H1 (cell line): ENCODE data around the gene NHS. TPM values are rescaled to one million over a fixed set of nuclear protein-coding genes. Genes with fewer than 3 reads are reported as not detected.

Experiments used
- EP300 ChIP-seq, 2 experiments: IDR thresholded peaks; 1 replicate in 1 of 2; 2 replicates in 1 of 2; pipeline ENCODE4 v1.6.1; 2011 to 2012; ENCODE audit warnings: low read depth in 2 of 2, low read length in 2 of 2, mild to moderate bottlenecking in 2 of 2, borderline replicate concordance in 1 of 2, inconsistent platforms in 1 of 2, moderate library complexity in 1 of 2
- EZH2 ChIP-seq: fragments of 200-600 bp; sonication (generic); IDR thresholded peaks from 2 replicates; pipeline ENCODE4 v1.7.1; 2012; ENCODE audit warnings: low read depth, mild to moderate bottlenecking, moderate library complexity, low read length, inconsistent platforms; ENCODE audit not compliant: severe bottlenecking
- NANOG ChIP-seq: IDR thresholded peaks from 2 replicates; pipeline ENCODE4 v1.6.1; 2011; ENCODE audit warnings: low read length, low read depth, mild to moderate bottlenecking, inconsistent platforms; ENCODE audit not compliant: insufficient read depth, poor library complexity, severe bottlenecking
- PHF8 ChIP-seq: fragments of 200-600 bp; sonication (generic); conservative IDR thresholded peaks from 2 replicates; pipeline ENCODE4 v1.7.1; 2012; ENCODE audit warnings: low read depth, mild to moderate bottlenecking, inconsistent platforms, low read length, moderate library complexity
- SIN3A ChIP-seq, 2 experiments: IDR thresholded peaks in 1 of 2; conservative IDR thresholded peaks in 1 of 2; 2 replicates each; pipeline ENCODE4 v1.6.1; 2011 to 2012; ENCODE audit warnings: low read length in 2 of 2, improper control_type of control experiment in 1 of 2, low read depth in 1 of 2, mild to moderate bottlenecking in 1 of 2
- SIX5 ChIP-seq: IDR thresholded peaks from 2 replicates; pipeline ENCODE4 v1.6.1; 2011; ENCODE audit warnings: mild to moderate bottlenecking, low read depth, low read length
- polyA plus RNA-seq, 7 experiments: library from polyadenylated mRNA; depleted of rRNA in 3 of 7; stranded (reverse) in 5 of 7; unstranded in 2 of 7; fragments of >200 nt in 5 of 7; fragments of 200-250 nt in 2 of 7; gene quantifications; 1 replicate in 5 of 7; 2 replicates in 1 of 7; 4 replicates in 1 of 7; pipeline versions ENCODE4 v1.2.1 to v1.2.3, GENCODE V29; 2011 to 2013; ENCODE audit warnings: missing spikeins in 2 of 7, mixed read lengths in 2 of 7
- total RNA-seq: library from RNA; stranded (reverse); fragmentation: NEBNext Ultra II Directional; extraction: Animal tissue kit (Norgen Biotek cat#: 25700); gene quantifications from 2 replicates; pipeline ENCODE4 v1.2.1, GENCODE V29; 2021
- TF ChIP-seq, protein P1 (sequence below): IDR thresholded peaks from 2 replicates; pipeline ENCODE4 v1.6.1; 2012; ENCODE audit warnings: inconsistent platforms

The NHS gene
- total and polyA plus RNA-seq, 2 of the 8 experiments (the other 6 are each of a cell fraction or from before 2014, with no cell fraction given), result 2.2 to 6.7 TPM

DNA sequence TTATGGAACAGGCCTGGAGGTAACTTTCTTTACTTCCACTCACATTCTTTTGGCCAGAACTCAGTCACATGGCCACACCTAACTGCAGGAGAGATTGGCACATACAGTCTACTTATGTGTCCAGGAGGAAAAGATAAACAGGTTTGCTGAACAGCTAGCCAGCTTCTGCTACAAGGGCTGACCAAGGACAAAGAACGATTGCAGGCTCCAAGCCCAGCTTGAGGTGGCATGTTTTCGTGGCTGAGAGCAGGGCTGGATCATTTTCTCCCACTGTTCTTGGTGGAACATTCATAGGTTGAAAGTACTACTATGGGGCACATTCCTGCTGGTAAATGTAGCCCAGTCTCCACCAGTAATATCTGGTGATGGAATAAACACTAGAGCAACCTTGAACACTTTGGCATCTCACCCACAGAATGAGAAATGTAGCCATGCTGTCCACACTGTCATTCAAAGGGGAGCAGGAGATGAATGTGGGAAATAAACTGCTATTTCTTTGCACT lies 28.2 kb downstream of the NHS start (continued):
- no peak for TF ChIP-seq PHF8
- TF ChIP-seq, protein P1, sequence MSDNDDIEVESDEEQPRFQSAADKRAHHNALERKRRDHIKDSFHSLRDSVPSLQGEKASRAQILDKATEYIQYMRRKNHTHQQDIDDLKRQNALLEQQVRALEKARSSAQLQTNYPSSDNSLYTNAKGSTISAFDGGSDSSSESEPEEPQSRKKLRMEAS, result no peak
- TF ChIP-seq EP300 (IDR thresholded peaks at IDR 0.05; ENCODE audit: borderline replicate concordance in 1 of 2, low read depth in 2 of 2, low read length in 2 of 2), result no peak
- TF ChIP-seq SIX5, result no peak
- TF ChIP-seq NANOG, result no peak
- TF ChIP-seq SIN3A (conservative IDR thresholded peaks at IDR 0.05 in 1 of 2, IDR thresholded peaks at IDR 0.05 in 1 of 2; ENCODE audit: low read depth in 1 of 2, low read length in 2 of 2), result no peak
- no peak for TF ChIP-seq EZH2
